GM12891 (cell line): Measurements from ENCODE around the gene TMEM203.

ENCODE experiments used
- POLR2A ChIP-seq: IDR thresholded peaks from 2 replicates; pipeline ENCODE4 v1.6.1; 2011; ENCODE audit warnings: low read depth, low read length, control low read depth
- POLR2AphosphoS5 ChIP-seq: IDR thresholded peaks from 2 replicates; pipeline ENCODE4 v1.6.1; 2011; ENCODE audit warnings: low read depth, low read length, control low read depth
- POU2F2 ChIP-seq: IDR thresholded peaks from 2 replicates; pipeline ENCODE4 v1.6.1; 2011; ENCODE audit warnings: low read depth, mild to moderate bottlenecking, control low read depth, low read length, moderate library complexity
- SPI1 ChIP-seq: IDR thresholded peaks from 2 replicates; pipeline ENCODE4 v1.6.1; 2011; ENCODE audit warnings: low read depth, low read length, control low read depth
- TAF1 ChIP-seq: IDR thresholded peaks from 2 replicates; pipeline ENCODE4 v1.6.1; 2011; ENCODE audit warnings: low read depth, low read length, control low read depth

- no peak; the same call in 1 of the 2 replicates for TF ChIP-seq POLR2AphosphoS5
- no peak for TF ChIP-seq TAF1
- TF ChIP-seq POLR2A = 0 out of 2 replicates have a peak, but pooled peaks have one; percentile 12
- TF ChIP-seq POU2F2 = no peak
- TF ChIP-seq SPI1 = no peak
Measured at GRCh38 chr9:137175345-137175961, 30.0 kb downstream of the TMEM203 start.
